ENCODE results near the gene AQP3.
"Not testable (repeated sequence)": the region's sequence is repeated elsewhere in the genome, so short reads cannot be mapped to it uniquely, and the experiment has no call there.

AQP3 gene

DNA sequence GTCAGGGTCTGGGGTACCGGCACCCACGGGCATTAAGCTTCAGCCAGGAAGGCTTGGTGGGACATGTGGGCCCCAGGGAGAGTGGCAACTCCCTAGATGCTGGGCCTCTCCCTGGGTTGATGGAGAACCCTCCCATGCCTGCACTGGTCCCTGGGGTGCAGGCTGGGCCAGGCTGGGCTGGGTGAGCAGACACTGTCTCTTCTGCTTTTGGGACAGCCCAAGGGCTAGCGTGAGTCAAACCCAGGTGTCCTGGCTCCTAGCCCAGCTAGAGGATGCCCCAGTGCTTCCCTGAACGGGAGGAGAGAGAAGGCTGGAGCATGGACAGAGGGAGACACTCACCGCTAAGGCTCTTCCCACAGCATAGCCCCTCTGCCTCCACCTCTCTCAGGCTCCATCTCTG is 39.3 kb downstream of the AQP3 start:
- Histone ChIP-seq H3K27me3 (ENCODE audit: control insufficient read depth, insufficient read depth, low read length) (no peaks in the 10 kb centered on the region), H3K4me1 (ENCODE audit: control insufficient read depth, insufficient read depth, low read length) (no peaks in the 10 kb centered on the region; the same call in 1 of the 2 replicates), H3K4me3 (ENCODE audit: low read depth, low read length) (no peak overlapping the region), H3K36me3 (ENCODE audit: control insufficient read depth, insufficient read depth, low read length) (no peaks in the 10 kb centered on the region), H3K9ac (ENCODE audit: low read length) (no peak overlapping the region), H3K27ac (ENCODE audit: low read depth, low read length) (no peak overlapping the region), H3K9me3 (ENCODE audit: control insufficient read depth, insufficient read depth, low read depth, low read length) (no peaks in the 10 kb centered on the region)

DNA sequence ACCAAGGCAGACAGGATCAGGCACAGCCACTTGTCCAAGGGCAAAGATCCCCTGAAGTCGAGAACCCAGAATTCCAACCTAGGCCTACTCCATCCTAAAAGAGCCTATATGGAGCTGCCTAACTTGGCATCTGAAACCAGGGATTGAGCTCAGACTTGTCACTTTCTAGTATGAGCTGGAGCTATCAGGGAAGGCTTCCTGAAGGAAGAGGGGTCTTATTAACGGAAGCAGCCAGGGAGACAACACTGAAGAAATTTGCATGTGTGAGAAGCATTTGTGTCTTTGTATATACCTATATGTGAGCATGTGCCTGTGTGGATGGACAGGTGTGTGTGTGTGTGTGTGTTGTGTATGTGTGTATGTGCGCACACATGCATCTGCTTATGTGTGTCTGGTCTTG is 40.3 kb downstream of the AQP3 start:
- Histone ChIP-seq H3K9me3 (ENCODE audit: control insufficient read depth, insufficient read depth, low read depth, low read length) (no peaks in the 10 kb centered on the region), H3K27me3 (ENCODE audit: control insufficient read depth, insufficient read depth, low read length) (no peaks in the 10 kb centered on the region), H3K9ac (ENCODE audit: low read length) (no peak overlapping the region), H3K27ac (ENCODE audit: low read depth, low read length) (no peak overlapping the region), H3K36me3 (ENCODE audit: control insufficient read depth, insufficient read depth, low read length) (no peaks in the 10 kb centered on the region), H3K4me1 (ENCODE audit: control insufficient read depth, insufficient read depth, low read length) (no peaks in the 10 kb centered on the region; the same call in 1 of the 2 replicates), H3K4me3 (ENCODE audit: low read depth, low read length) (no peak overlapping the region)

DNA sequence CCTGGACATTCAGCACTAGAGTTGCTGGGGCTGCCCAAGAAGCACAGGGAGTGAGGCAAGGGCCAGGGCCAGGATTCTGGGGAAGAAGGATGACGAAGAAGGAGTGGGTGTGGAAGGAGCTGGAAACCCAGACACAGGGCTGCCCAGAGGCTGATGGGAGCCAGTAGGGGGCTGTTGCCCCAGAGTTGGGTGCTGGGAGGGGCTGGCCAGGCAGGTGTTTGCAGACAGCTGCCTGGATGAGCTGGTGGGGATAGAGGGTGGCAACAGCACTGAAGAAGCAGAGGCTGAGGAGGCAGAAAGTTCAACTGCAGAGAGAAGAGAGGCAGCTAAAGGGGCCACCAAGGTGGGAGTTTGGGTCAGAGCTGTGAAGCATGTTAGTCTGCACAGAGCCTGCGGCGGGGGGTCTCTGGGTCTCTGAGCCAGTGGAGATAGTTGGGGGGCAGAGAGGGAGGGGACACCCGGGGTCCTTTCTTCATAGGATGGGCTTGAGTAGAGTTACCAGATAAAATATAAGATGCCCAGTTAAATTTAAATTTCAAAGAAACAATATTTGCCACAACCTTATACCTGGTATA is 42.5 kb downstream of the AQP3 start:
- no peak overlapping the region for H3K4me3 ChIP-seq (ENCODE audit: low read depth, low read length)
- H3K27ac ChIP-seq (ENCODE audit: low read depth, low read length), result no peak overlapping the region
- H3K4me1 ChIP-seq (ENCODE audit: control insufficient read depth, insufficient read depth, low read length), result no peaks in the 10 kb centered on the region; the same call in 1 of the 2 replicates
- no peak overlapping the region for H3K9ac ChIP-seq (ENCODE audit: low read length)
- no peaks in the 10 kb centered on the region for H3K36me3 ChIP-seq (ENCODE audit: control insufficient read depth, insufficient read depth, low read length)
- no peaks in the 10 kb centered on the region for H3K27me3 ChIP-seq (ENCODE audit: control insufficient read depth, insufficient read depth, low read length)
- no peaks in the 10 kb centered on the region for H3K9me3 ChIP-seq (ENCODE audit: control insufficient read depth, insufficient read depth, low read depth, low read length)

DNA sequence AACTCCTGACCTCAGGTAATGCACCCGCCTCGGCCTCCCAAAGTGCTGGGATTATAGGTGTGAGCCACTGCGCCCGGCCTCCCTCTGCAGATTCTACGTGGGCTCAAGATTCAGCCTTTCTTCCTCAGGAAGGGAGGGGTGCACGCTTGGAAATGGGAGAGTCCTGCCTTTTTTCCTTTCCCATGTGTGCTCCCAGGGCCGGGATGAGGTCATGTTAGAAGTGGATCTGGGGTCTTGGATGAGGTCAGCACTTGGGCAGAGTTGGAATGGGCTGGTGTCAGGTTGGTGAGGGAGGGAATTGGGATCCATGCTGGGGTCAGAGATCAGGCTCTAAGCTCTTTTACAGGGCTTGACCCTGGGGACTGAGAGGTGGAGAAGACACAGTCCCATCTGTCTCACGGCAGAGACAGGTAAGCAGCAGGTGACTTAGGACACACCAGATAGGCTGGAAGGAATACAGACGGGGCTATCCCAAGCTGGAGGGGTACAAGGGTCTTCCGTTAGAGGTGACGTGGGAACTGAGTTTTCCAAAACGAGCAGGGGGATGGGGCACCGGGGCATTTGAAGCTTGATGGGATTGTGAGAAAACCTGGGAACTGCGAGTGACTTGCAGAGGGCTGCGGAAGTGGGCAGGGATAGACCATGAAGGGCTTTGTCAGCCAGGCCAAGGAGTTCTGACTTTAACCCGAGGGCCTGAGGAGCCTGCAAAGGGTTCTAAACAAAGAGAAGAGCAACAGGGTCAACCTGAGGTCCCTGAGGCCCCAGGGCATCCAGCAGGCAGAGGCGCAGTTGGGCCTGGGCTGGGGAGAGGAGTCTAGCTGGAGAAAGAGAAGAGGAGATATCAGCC is 43.2 kb downstream of the AQP3 start:
- Histone ChIP-seq H3K4me3 (ENCODE audit: low read depth, low read length) (no peak overlapping the region), H3K9ac (ENCODE audit: low read length) (no peak overlapping the region), H3K27me3 (ENCODE audit: control insufficient read depth, insufficient read depth, low read length) (no peaks in the 10 kb centered on the region)

DNA sequence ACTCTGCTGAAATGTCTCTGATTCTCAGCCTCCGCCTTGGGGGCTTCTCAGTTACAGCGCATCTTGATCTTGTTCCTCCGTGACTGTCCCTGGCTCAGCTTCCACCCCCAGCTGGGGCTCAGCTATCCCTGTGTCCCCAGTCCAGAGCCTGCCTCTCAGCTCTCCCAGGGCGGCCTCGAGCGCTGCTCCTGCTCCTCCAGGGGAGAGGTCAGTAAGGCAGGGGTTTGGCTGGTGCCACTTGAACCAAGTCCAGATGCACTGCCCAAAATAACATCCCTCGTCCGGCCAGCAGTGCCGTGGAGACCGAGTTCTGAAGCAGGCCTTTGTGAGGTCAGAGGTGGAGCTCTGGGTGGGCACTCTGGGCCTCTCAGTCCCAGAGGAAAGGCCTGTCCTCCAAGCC is 45.0 kb downstream of the AQP3 start, which contains the start of gene AQP7:
Gene AQP7 (minus strand): TSS at position 198 of the 400 bp plus-strand sequence. CDS start 1,306 bp downstream, outside the sequence.
- H3K27me3 ChIP-seq (ENCODE audit: control insufficient read depth, insufficient read depth, low read length); H3K9ac ChIP-seq (ENCODE audit: low read length); H3K27ac ChIP-seq (ENCODE audit: low read depth, low read length); H3K9me3 ChIP-seq (ENCODE audit: control insufficient read depth, insufficient read depth, low read depth, low read length); H3K4me1 ChIP-seq (ENCODE audit: control insufficient read depth, insufficient read depth, low read length); H3K36me3 ChIP-seq (ENCODE audit: control insufficient read depth, insufficient read depth, low read length); H3K4me3 ChIP-seq (ENCODE audit: low read depth, low read length): not testable (repeated sequence)

More for the DNA sequence above, 43.2 kb downstream of the AQP3 start:
- no peaks in the 10 kb centered on the region; the same call in 1 of the 2 replicates for H3K4me1 ChIP-seq (ENCODE audit: control insufficient read depth, insufficient read depth, low read length)
- no peak overlapping the region for H3K27ac ChIP-seq (ENCODE audit: low read depth, low read length)
- no peaks in the 10 kb centered on the region for H3K9me3 ChIP-seq (ENCODE audit: control insufficient read depth, insufficient read depth, low read depth, low read length)
- no peaks in the 10 kb centered on the region for H3K36me3 ChIP-seq (ENCODE audit: control insufficient read depth, insufficient read depth, low read length)

DNA sequence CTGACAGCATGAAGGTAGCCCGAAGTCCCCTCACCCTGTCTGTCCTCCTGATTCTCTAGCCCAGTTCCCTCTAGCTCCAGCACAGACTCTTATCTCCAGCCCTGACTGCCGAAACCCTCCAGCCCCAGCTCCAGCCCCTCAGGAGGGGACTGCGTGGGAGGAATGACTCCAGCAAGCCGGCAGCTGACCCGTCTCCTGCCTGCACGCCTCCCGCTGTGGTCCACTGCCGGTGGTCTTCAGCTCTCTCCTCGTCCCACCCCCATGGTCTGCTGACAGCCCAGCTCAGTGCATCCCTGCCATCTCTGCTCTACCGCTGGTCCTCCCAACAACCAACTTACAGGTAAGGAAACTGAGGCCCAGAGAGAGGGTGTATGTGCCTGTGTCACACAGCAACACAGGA is 45.6 kb downstream of the AQP3 start:
- not testable (repeated sequence) for H3K9me3 ChIP-seq (ENCODE audit: control insufficient read depth, insufficient read depth, low read depth, low read length); H3K27ac ChIP-seq (ENCODE audit: low read depth, low read length); H3K9ac ChIP-seq (ENCODE audit: low read length); H3K4me1 ChIP-seq (ENCODE audit: control insufficient read depth, insufficient read depth, low read length); H3K36me3 ChIP-seq (ENCODE audit: control insufficient read depth, insufficient read depth, low read length); H3K4me3 ChIP-seq (ENCODE audit: low read depth, low read length); H3K27me3 ChIP-seq (ENCODE audit: control insufficient read depth, insufficient read depth, low read length)

DNA sequence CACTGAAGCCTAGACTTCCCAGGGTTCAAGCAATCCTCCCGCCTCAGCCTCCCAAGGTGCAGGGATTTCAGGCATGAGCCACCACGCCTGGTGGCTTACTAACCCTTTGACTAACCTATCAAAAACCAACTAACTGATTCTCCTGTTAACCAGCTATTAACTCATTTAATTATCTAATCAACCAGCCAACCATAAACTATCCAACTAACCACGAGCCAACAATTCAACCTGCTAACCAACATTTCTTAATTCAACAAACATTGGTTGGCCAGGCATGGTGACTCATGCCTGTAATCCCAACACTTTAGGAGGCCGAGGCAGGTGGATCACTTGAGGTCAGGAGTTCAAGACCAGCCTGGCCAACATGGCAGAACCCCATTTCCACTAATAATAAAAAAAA is 48.3 kb downstream of the AQP3 start:
- H3K9me3 ChIP-seq (ENCODE audit: control insufficient read depth, insufficient read depth, low read depth, low read length); H3K27me3 ChIP-seq (ENCODE audit: control insufficient read depth, insufficient read depth, low read length); H3K4me3 ChIP-seq (ENCODE audit: low read depth, low read length); H3K36me3 ChIP-seq (ENCODE audit: control insufficient read depth, insufficient read depth, low read length); H3K9ac ChIP-seq (ENCODE audit: low read length); H3K27ac ChIP-seq (ENCODE audit: low read depth, low read length); H3K4me1 ChIP-seq (ENCODE audit: control insufficient read depth, insufficient read depth, low read length): not testable (repeated sequence)

DNA sequence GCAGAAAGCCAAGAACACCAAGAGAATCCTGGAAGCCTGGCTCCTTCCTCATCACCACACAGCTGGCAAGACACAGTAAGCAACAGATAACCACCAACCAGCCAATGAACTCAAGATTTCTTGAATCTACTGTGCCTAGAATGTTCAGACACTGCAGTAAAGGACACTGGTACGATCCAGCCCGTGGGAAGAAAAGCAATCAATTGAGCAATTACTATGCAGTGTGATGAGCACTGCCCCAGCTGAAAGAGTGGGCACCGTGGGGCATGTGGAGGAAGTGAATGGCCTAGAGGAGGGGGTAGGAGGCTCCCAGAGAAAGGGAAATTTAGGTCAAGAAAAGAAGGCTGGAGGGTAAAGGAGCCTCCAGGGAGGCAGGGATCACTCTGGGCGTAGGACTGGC is 49.6 kb downstream of the AQP3 start:
- H3K9me3 ChIP-seq (ENCODE audit: control insufficient read depth, insufficient read depth, low read depth, low read length); H3K4me3 ChIP-seq (ENCODE audit: low read depth, low read length); H3K36me3 ChIP-seq (ENCODE audit: control insufficient read depth, insufficient read depth, low read length); H3K27me3 ChIP-seq (ENCODE audit: control insufficient read depth, insufficient read depth, low read length); H3K9ac ChIP-seq (ENCODE audit: low read length); H3K4me1 ChIP-seq (ENCODE audit: control insufficient read depth, insufficient read depth, low read length); H3K27ac ChIP-seq (ENCODE audit: low read depth, low read length): not testable (repeated sequence)

DNA sequence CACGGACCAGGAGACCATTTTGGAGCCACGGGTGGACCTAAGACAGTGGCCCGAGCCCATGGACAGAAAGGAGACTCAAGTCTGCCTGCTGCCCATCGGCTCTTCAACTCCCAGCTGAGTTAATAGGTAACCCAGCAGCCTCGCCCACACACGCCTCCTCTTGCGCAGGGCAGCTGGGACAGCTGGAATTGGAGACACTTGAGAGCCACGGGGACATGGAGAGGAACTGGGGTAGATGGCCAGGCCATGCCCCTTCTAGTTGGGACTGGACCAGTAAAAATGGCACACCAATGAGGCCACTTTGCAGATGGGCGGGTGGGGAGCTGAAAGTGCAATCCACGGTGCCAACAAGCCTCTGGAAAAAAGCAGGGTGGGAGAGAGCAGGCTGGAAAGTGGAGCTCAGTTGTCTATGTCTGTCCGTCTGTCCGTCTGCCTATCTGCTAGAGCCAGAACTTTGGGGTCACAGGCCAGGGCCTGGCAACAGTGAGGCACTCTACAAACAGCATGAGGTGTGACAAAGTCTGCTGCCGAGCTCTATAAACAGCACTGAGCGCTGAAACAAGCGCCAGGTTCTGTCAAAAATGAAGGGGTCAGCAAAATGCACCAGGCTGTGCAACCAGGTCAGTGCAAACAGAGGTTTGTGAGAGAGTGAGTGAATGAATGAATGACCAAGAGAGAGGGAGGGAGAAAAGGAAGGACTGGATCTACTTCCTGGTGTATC is 52.1 kb downstream of the AQP3 start:
- not testable (repeated sequence) for H3K36me3 ChIP-seq (ENCODE audit: control insufficient read depth, insufficient read depth, low read length); H3K27ac ChIP-seq (ENCODE audit: low read depth, low read length); H3K4me3 ChIP-seq (ENCODE audit: low read depth, low read length); H3K27me3 ChIP-seq (ENCODE audit: control insufficient read depth, insufficient read depth, low read length); H3K4me1 ChIP-seq (ENCODE audit: control insufficient read depth, insufficient read depth, low read length); H3K9me3 ChIP-seq (ENCODE audit: control insufficient read depth, insufficient read depth, low read depth, low read length); H3K9ac ChIP-seq (ENCODE audit: low read length)

DNA sequence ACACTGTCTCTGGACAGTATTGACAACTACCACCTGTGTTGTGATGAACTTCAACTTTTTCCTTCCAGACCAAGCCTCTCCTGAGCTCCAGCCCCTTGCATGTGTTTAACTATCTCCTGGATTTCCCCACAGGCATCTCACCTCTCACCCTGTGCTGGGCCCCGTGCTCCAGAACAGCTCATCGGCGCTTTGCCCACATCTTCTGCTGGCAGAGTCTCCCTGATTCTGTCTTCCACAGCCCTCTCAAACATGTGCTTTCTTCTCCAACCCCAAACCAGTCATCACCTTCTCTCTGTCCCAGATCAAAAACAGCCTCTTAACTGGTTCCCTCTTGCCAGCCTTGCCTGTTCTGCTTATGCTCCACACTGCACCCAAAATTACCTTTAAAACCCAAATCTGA is 53.4 kb downstream of the AQP3 start:
- H3K9ac ChIP-seq (ENCODE audit: low read length); H3K9me3 ChIP-seq (ENCODE audit: control insufficient read depth, insufficient read depth, low read depth, low read length); H3K4me1 ChIP-seq (ENCODE audit: control insufficient read depth, insufficient read depth, low read length); H3K27ac ChIP-seq (ENCODE audit: low read depth, low read length); H3K36me3 ChIP-seq (ENCODE audit: control insufficient read depth, insufficient read depth, low read length); H3K4me3 ChIP-seq (ENCODE audit: low read depth, low read length); H3K27me3 ChIP-seq (ENCODE audit: control insufficient read depth, insufficient read depth, low read length): not testable (repeated sequence)

DNA sequence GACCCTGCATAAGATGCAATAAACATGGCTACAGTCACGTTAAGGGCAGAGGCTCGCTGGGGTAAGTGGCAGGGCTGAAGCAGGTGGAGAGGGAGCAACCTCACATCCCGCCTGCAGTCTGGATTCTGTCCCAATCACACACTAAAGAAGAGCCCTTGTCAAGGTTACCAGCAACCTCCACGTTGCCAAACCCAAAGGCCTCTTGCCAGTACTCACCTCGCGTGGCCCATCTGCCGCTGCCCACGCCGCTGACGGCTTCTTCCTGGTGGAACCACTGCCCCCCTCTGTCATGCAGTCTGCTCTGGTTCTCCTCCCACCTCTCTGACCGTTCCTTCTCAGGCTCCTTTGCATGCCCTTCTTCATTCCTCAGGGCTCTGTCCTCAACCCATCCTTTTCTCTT is 53.8 kb downstream of the AQP3 start:
- H3K36me3 ChIP-seq (ENCODE audit: control insufficient read depth, insufficient read depth, low read length), result no peaks in the 10 kb centered on the region
- H3K27me3 ChIP-seq (ENCODE audit: control insufficient read depth, insufficient read depth, low read length), result no peaks in the 10 kb centered on the region
- H3K27ac ChIP-seq (ENCODE audit: low read depth, low read length), result no peak overlapping the region
- H3K4me3 ChIP-seq (ENCODE audit: low read depth, low read length), result no peak overlapping the region
- peaks cover 8% of the 10 kb centered on the region for H3K4me1 ChIP-seq (ENCODE audit: control insufficient read depth, insufficient read depth, low read length)
- H3K9ac ChIP-seq (ENCODE audit: low read length), result no peak overlapping the region
- no peaks in the 10 kb centered on the region for H3K9me3 ChIP-seq (ENCODE audit: control insufficient read depth, insufficient read depth, low read depth, low read length)
